ENCODE results near the gene PIP4K2B. TPM values are rescaled to one million over a fixed set of nuclear protein-coding genes. Genes with fewer than 3 reads are reported as not detected.
"Not testable (repeated sequence)": the region's sequence is repeated elsewhere in the genome, so short reads cannot be mapped to it uniquely, and the experiment has no call there.

Gene PIP4K2B
- total RNA-seq, 4 donors from 2014 or later: 47.9 to 79.0 (median 74.8) TPM

DNA sequence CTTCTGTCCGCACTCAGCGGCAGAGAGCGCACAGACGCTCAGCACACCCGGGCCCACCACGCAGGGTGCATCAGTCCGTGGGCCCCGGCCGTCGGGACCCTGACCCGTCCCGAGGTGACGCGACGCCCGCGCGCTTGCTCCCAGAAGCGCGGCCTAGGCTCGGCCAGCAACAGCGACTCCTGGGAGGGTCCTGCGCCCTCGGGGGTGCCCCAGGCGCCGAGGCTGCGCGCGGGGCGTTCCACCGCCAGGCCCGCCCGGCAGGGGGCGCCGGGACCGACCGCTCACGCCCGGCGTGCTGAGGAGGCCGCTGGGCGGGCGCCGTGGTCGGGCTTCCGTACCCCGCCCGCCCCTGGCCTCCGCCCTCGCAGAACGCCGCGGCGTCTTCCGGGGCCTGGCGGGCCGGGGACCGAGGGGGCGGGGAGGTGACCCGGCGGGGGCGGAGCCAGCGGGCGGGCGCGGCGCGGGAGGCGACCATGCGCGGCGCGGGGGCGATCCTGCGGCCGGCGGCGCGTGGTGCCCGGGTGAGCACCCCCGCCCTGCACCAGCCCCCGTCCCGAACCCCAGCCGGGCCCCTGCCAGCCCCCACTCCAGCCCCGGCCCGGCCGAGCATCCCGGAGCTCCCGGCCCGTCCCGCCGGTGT is 69.3 kb downstream of the PIP4K2B start, which contains the start of gene CISD3:
CISD3 (plus strand) TSS at position 456 of the 640 bp plus-strand sequence; CDS start at position 474, 18 bp downstream.
- Histone ChIP-seq H3K27me3 (no peaks in the 10 kb centered on the region), H3K9me3 (no peaks in the 10 kb centered on the region), H3K4me1 (peaks cover 0 to 78% (median 36%) of the 10 kb centered on the region in 4 donors), H3K36me3 (peaks cover 0 to 42% (median 0%) of the 10 kb centered on the region in 3 donors), H3K4me3 (peak within 1 kb of the TSS; percentile 60 to 80 (median 61)), H3K27ac (peak within 1 kb of the TSS; percentile 84 to 91 (median 90))
- TF ChIP-seq POLR2A (IDR thresholded peaks at IDR 0.05): peak in 1 of 2 donors; percentile 36
- no peak for TF ChIP-seq EP300 (IDR thresholded peaks at IDR 0.05)
- TF ChIP-seq, protein P1, sequence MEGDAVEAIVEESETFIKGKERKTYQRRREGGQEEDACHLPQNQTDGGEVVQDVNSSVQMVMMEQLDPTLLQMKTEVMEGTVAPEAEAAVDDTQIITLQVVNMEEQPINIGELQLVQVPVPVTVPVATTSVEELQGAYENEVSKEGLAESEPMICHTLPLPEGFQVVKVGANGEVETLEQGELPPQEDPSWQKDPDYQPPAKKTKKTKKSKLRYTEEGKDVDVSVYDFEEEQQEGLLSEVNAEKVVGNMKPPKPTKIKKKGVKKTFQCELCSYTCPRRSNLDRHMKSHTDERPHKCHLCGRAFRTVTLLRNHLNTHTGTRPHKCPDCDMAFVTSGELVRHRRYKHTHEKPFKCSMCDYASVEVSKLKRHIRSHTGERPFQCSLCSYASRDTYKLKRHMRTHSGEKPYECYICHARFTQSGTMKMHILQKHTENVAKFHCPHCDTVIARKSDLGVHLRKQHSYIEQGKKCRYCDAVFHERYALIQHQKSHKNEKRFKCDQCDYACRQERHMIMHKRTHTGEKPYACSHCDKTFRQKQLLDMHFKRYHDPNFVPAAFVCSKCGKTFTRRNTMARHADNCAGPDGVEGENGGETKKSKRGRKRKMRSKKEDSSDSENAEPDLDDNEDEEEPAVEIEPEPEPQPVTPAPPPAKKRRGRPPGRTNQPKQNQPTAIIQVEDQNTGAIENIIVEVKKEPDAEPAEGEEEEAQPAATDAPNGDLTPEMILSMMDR (IDR thresholded peaks at IDR 0.05): peak; percentile 71 to 99 (median 96)
- 0 to 1% methylated on average over 50 to 64 of the region's 92 CpGs for WGBS, 2 donors
- DNase-seq (ENCODE audit: low spot score in 2 of 2): peak; percentile 64 to 65

DNA sequence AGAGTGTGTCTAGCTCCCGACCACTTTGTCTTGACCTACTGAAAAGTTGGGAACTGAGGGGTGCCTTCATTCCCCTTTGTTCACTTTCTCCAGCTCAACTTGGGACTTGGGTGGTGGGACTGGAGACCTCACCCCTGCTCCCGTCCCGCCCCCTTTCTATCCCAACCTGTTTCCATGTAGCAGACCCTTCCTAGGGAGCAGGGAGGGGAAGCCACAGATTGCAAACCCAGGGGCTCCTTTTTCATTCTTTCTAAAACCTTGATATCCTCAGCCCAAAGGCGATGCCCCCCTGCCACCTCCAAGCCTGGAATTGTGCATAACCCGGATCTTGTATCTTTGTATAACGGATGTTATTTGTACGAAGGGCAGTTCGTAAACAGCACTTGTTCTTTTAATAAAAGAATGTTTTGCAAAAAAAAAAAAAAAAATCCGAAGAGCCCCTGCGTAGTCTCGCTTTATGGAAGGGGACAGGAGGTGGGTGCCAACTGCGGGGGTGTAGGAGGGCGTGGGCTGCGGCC is 69.9 kb downstream of the PIP4K2B start:
- 21 to 23% methylated on average over 14 of the region's 14 CpGs for WGBS, 2 donors
- H3K27me3 ChIP-seq: no peaks in the 10 kb centered on the region
- peaks cover 0 to 44% (median 0%) of the 10 kb centered on the region in 3 donors for H3K36me3 ChIP-seq
- peaks cover 0 to 78% (median 39%) of the 10 kb centered on the region in 4 donors for H3K4me1 ChIP-seq
- TF ChIP-seq POLR2A (IDR thresholded peaks at IDR 0.05) (no peak), EP300 (IDR thresholded peaks at IDR 0.05) (no peak)
- TF ChIP-seq, protein P1 (IDR thresholded peaks at IDR 0.05): no peak
- H3K4me3 ChIP-seq: peak overlapping the region; percentile 60 to 80 (median 60)
- peak overlapping the region; percentile 84 to 91 (median 88) for H3K27ac ChIP-seq
- no peaks in the 10 kb centered on the region for H3K9me3 ChIP-seq
- DNase-seq (ENCODE audit: low spot score in 2 of 2): no peak

DNA sequence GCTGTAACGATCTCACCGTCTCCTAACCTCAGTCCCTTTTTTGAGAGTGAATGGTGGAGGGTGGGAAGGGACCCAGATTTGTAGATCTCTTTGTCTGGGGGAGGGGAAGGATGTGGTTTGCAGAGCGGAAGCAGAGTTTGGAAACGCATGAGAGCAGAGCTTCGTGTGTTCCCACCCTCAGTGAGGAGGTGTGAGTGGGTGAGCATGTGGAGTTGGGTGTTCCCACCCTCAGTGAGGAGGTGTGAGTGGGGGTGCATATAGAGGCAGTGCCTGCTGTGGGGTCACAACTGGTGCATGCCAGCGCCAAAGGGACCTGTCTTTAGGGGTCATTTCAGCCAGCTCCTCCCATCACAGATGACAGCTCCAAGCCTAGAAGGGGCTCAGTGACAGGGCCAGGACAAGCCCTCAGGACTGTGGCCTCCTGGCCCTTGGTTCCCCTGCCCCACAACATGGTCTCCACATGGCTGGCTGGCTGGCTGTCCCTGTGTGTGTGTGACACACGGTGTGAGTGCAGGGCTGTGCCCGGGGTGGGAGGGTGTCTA is 71.0 kb downstream of the PIP4K2B start:
- Histone ChIP-seq H3K4me3 (no peak overlapping the region), H3K27me3 (no peaks in the 10 kb centered on the region), H3K27ac (peak overlapping the region in 2 of 4 donors; percentile 90 to 91), H3K36me3 (peaks cover 0 to 42% (median 0%) of the 10 kb centered on the region in 3 donors), H3K4me1 (peaks cover 0 to 75% (median 45%) of the 10 kb centered on the region in 4 donors), H3K9me3 (no peaks in the 10 kb centered on the region)
- 57 to 74% methylated on average over 8 of the region's 8 CpGs for WGBS, 2 donors
- peak in 1 of 2 donors; percentile 7 for TF ChIP-seq EP300 (IDR thresholded peaks at IDR 0.05)
- TF ChIP-seq, protein P1 (IDR thresholded peaks at IDR 0.05): no peak
- TF ChIP-seq POLR2A (IDR thresholded peaks at IDR 0.05): no peak
- DNase-seq (ENCODE audit: low spot score in 2 of 2): no peak

DNA sequence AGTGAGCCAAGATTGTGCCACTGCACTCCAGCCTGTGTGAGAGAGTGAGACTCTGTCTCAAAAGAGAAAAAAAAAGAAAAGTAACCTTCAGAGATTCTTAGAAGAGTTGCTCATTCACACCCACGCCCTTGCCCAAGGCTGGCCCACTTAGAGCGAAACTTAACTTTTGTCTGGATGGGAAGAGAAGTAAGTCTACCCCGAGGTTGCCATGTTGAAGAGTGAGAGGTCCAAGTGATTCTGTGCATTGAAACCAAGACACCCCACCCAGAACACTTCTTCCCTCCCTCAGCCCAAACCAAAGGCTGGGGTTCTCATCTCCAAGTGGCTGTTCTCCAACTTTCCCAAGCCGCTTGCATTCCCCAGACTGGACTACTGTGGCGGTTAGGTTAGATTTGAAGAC is 71.6 kb downstream of the PIP4K2B start:
- no peak for TF ChIP-seq POLR2A (IDR thresholded peaks at IDR 0.05)
- TF ChIP-seq EP300 (IDR thresholded peaks at IDR 0.05): no peak
- TF ChIP-seq, protein P1 (IDR thresholded peaks at IDR 0.05): no peak
- Histone ChIP-seq H3K36me3 (peaks cover 0 to 42% (median 0%) of the 10 kb centered on the region in 3 donors), H3K9me3 (no peaks in the 10 kb centered on the region), H3K27ac (no peak overlapping the region), H3K4me1 (peaks cover 0 to 68% (median 44%) of the 10 kb centered on the region in 4 donors), H3K27me3 (no peaks in the 10 kb centered on the region), H3K4me3 (no peak overlapping the region)
- WGBS, 2 donors: 83 to 86% methylated on average over 5 of the region's 5 CpGs
- no peak for DNase-seq (ENCODE audit: low spot score in 2 of 2)

DNA sequence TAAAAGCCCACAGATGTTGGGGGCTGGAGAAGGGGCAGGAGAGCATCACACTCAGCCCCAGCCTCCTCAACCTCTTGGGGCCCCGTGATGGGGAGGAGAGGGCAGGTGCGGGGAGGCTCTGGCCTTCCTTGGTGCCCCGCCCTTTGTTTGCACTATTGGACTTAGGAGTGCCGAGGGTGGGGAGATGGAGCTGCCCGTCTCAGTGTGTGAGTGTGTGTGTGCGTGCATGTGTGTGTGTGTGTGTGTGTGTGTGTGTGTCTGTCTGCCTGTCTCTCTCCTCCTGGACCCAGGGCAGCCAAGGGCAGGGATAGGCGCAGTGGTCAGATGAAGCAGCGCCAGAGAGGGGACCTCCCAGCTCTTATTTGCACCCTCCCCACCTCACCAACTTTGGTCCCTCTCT is 73.2 kb downstream of the PIP4K2B start:
- not testable (repeated sequence) for H3K9me3 ChIP-seq; H3K4me3 ChIP-seq; H3K27me3 ChIP-seq; DNase-seq (ENCODE audit: low spot score in 2 of 2); H3K27ac ChIP-seq
- Histone ChIP-seq H3K36me3 (peaks cover 0 to 49% (median 0%) of the 10 kb centered on the region in 3 donors), H3K4me1 (peaks cover 0 to 65% (median 41%) of the 10 kb centered on the region in 4 donors)
- 69 to 72% methylated on average over 4 to 7 of the region's 8 CpGs for WGBS, 2 donors

All from tibial nerve (tissue), 4 donors.